Mesenchymal stem cell (in vitro differentiated cells and primary cell): ENCODE results near the gene SORCS3.

ENCODE experiments used
- DNase-seq: peaks from one replicate; pipeline ENCODE4 v3.0.0-alpha.2; 2013
- H2AFZ ChIP-seq: one replicate; pipeline ENCODE4 v1.6.1; 2013; ENCODE audit warnings: low read depth, mild to moderate bottlenecking, control low read depth, inconsistent platforms, low read length, moderate library complexity
- H2AK5ac ChIP-seq: 2 replicates; pipeline ENCODE4 v1.6.1; 2013; ENCODE audit warnings: low read length, moderate library complexity, mild to moderate bottlenecking, inconsistent platforms; ENCODE audit not compliant: severe bottlenecking
- H2BK120ac ChIP-seq: one replicate; pipeline ENCODE4 v1.6.1; 2013; ENCODE audit warnings: low read depth, mild to moderate bottlenecking, inconsistent platforms, low read length, moderate library complexity
- H2BK12ac ChIP-seq, 2 experiments: one replicate each; pipeline ENCODE4 v1.6.1; 2013; ENCODE audit warnings: inconsistent platforms in 2 of 2, low read length in 2 of 2, mild to moderate bottlenecking in 2 of 2, moderate library complexity in 2 of 2, control low read depth in 1 of 2
- H2BK15ac ChIP-seq: one replicate; pipeline ENCODE4 v1.6.1; 2013; ENCODE audit warnings: mild to moderate bottlenecking, low read depth, inconsistent platforms; ENCODE audit not compliant: poor library complexity, severe bottlenecking
- H2BK5ac ChIP-seq: 2 replicates; pipeline ENCODE4 v1.6.1; 2013; ENCODE audit warnings: low read depth, mild to moderate bottlenecking, low read length, control low read depth, inconsistent platforms; ENCODE audit not compliant: poor library complexity, severe bottlenecking
- H3K14ac ChIP-seq, 2 experiments: one replicate each; pipeline ENCODE4 v1.6.1; 2013; ENCODE audit warnings: inconsistent platforms in 2 of 2, low read length in 2 of 2, control low read depth in 1 of 2, mild to moderate bottlenecking in 1 of 2, moderate library complexity in 1 of 2
- H3K18ac ChIP-seq, 2 experiments: one replicate each; pipeline ENCODE4 v1.6.1; 2013; ENCODE audit warnings: inconsistent platforms in 2 of 2, low read length in 2 of 2, control low read depth in 1 of 2, low read depth in 1 of 2, mild to moderate bottlenecking in 1 of 2
- H3K23ac ChIP-seq, 2 experiments: one replicate each; pipeline ENCODE4 v1.6.1; 2013; ENCODE audit warnings: inconsistent platforms in 2 of 2, low read length in 2 of 2, mild to moderate bottlenecking in 2 of 2, moderate library complexity in 2 of 2, control low read depth in 1 of 2
- H3K27ac ChIP-seq: 2 replicates; pipeline ENCODE4 v1.5.1; 2013; ENCODE audit warnings: mild to moderate bottlenecking, moderate library complexity, low read length, control low read depth, inconsistent platforms; ENCODE audit not compliant: poor library complexity, severe bottlenecking
- H3K27me3 ChIP-seq, 2 experiments: 2 replicates each; pipeline versions ENCODE4 v1.6.1 to v1.7.0; 2013; ENCODE audit warnings: low read length in 2 of 2, mild to moderate bottlenecking in 2 of 2, moderate library complexity in 2 of 2, control low read depth in 1 of 2, inconsistent platforms in 1 of 2; ENCODE audit not compliant: control insufficient read depth in 1 of 2, insufficient read depth in 1 of 2
- H3K36me3 ChIP-seq, 2 experiments: 2 replicates each; pipeline versions ENCODE4 v1.6.1 to v1.7.0; 2013; ENCODE audit warnings: low read length in 2 of 2, control low read depth in 1 of 2, inconsistent platforms in 1 of 2, low read depth in 1 of 2, mild to moderate bottlenecking in 1 of 2; ENCODE audit not compliant: insufficient read depth in 2 of 2, control insufficient read depth in 1 of 2
- H3K4ac ChIP-seq, 2 experiments: one replicate each; pipeline ENCODE4 v1.6.1; 2013; ENCODE audit warnings: inconsistent platforms in 2 of 2, low read length in 2 of 2, mild to moderate bottlenecking in 2 of 2, moderate library complexity in 2 of 2, control low read depth in 1 of 2, low read depth in 1 of 2
- H3K4me1 ChIP-seq: 2 replicates; pipeline ENCODE4 v1.6.1; 2013; ENCODE audit warnings: low read depth, low read length, control low read depth; ENCODE audit not compliant: control insufficient read depth, insufficient read depth
- H3K4me2 ChIP-seq: 2 replicates; pipeline ENCODE4 v1.6.1; 2013; ENCODE audit warnings: low read length, mild to moderate bottlenecking, inconsistent platforms; ENCODE audit not compliant: poor library complexity, severe bottlenecking
- H3K4me3 ChIP-seq, 2 experiments: 2 replicates each; pipeline versions ENCODE4 v1.5.1 to v1.7.0; 2013; ENCODE audit warnings: low read length in 2 of 2, mild to moderate bottlenecking in 2 of 2, control low read depth in 1 of 2, low read depth in 1 of 2; ENCODE audit not compliant: insufficient read depth in 1 of 2
- H3K79me1 ChIP-seq: replicated peaks from 2 replicates; pipeline ENCODE4 v1.6.1; 2013; ENCODE audit warnings: mild to moderate bottlenecking, control low read depth, low read length, inconsistent platforms; ENCODE audit not compliant: poor library complexity, severe bottlenecking
- H3K9ac ChIP-seq: 2 replicates; pipeline ENCODE4 v1.7.0; 2013; ENCODE audit warnings: mild to moderate bottlenecking, low read length, moderate library complexity
- H3K9me3 ChIP-seq: 2 replicates; pipeline ENCODE4 v1.7.0; 2013; ENCODE audit warnings: mild to moderate bottlenecking, low read length; ENCODE audit not compliant: control insufficient read depth
- H4K8ac ChIP-seq: one replicate; pipeline ENCODE4 v1.6.1; 2013; ENCODE audit warnings: inconsistent platforms, mild to moderate bottlenecking, low read length, moderate library complexity
- H4K91ac ChIP-seq: one replicate; pipeline ENCODE4 v1.6.1; 2013; ENCODE audit warnings: mild to moderate bottlenecking, low read length, inconsistent platforms
- WGBS: methylation state at CpG from one replicate; pipeline ENCODE4 v1.1.7; 2013; ENCODE audit warnings: mixed read lengths; 5-methylcytosine and 5-hydroxymethylcytosine counted together

The SORCS3 gene

GRCh38 chr10:104822088-104822487, 181.0 kb downstream of the SORCS3 start:
- no peak overlapping the region for H3K27ac ChIP-seq
- H2AFZ ChIP-seq, result no peak overlapping the region
- no peak overlapping the region for H3K4ac ChIP-seq
- H3K23ac ChIP-seq, result no peak overlapping the region
- DNase-seq, result no peak
- H2AK5ac ChIP-seq, result no peak overlapping the region
- H2BK5ac ChIP-seq, result no peak overlapping the region
- no peak overlapping the region for H3K14ac ChIP-seq
- 49% methylated on average over 3 of the region's 3 CpGs for WGBS
- no peak overlapping the region for H3K18ac ChIP-seq
- no peaks in the 10 kb centered on the region for H3K36me3 ChIP-seq
- H3K9me3 ChIP-seq, result peaks cover 10% of the 10 kb centered on the region
- H2BK120ac ChIP-seq, result no peak overlapping the region
- no peaks in the 10 kb centered on the region for H3K79me1 ChIP-seq
- H4K91ac ChIP-seq, result no peak overlapping the region
- H3K4me1 ChIP-seq, result no peaks in the 10 kb centered on the region
- no peak overlapping the region for H3K9ac ChIP-seq
- no peak overlapping the region for H2BK12ac ChIP-seq
- no peak overlapping the region for H3K4me2 ChIP-seq
- no peaks in the 10 kb centered on the region for H3K27me3 ChIP-seq
- H2BK15ac ChIP-seq, result no peak overlapping the region
- H4K8ac ChIP-seq, result no peak overlapping the region
- no peak overlapping the region for H3K4me3 ChIP-seq

- H3K27me3 ChIP-seq, result no peaks in the 10 kb centered on the region
- H3K23ac ChIP-seq, result no peak overlapping the region
- no peak overlapping the region for H3K4me2 ChIP-seq
- no peak overlapping the region for H3K4ac ChIP-seq
- H3K4me3 ChIP-seq, result no peak overlapping the region
- no peak overlapping the region for H2AK5ac ChIP-seq
- H3K18ac ChIP-seq, result no peak overlapping the region
- H3K36me3 ChIP-seq, result no peaks in the 10 kb centered on the region
- H3K9ac ChIP-seq, result no peak overlapping the region
- H3K27ac ChIP-seq, result no peak overlapping the region
- no peaks in the 10 kb centered on the region for H3K4me1 ChIP-seq
- 25% methylated on average over 6 of the region's 6 CpGs for WGBS
- no peak for DNase-seq
- H2BK5ac ChIP-seq, result no peak overlapping the region
- H3K14ac ChIP-seq, result no peak overlapping the region
- H2BK15ac ChIP-seq, result no peak overlapping the region
- H2BK12ac ChIP-seq, result no peak overlapping the region
- H3K9me3 ChIP-seq, result peaks cover 24% of the 10 kb centered on the region
- no peaks in the 10 kb centered on the region for H3K79me1 ChIP-seq
- no peak overlapping the region for H4K8ac ChIP-seq
- H2BK120ac ChIP-seq, result no peak overlapping the region
- H4K91ac ChIP-seq, result no peak overlapping the region
- no peak overlapping the region for H2AFZ ChIP-seq
Measured at GRCh38 chr10:104824380-104825006, 183.4 kb downstream of the SORCS3 start.

GRCh38 chr10:104831272-104831671, 190.2 kb downstream of the SORCS3 start:
- Histone ChIP-seq H3K9ac (no peak overlapping the region), H3K79me1 (no peaks in the 10 kb centered on the region), H2BK15ac (no peak overlapping the region), H3K4me3 (no peak overlapping the region), H3K14ac (no peak overlapping the region), H3K36me3 (no peaks in the 10 kb centered on the region), H3K4me1 (no peaks in the 10 kb centered on the region), H2BK120ac (no peak overlapping the region), H3K9me3 (peaks cover 23% of the 10 kb centered on the region), H3K4ac (no peak overlapping the region), H2BK12ac (no peak overlapping the region), H3K23ac (no peak overlapping the region), H2BK5ac (no peak overlapping the region), H2AK5ac (no peak overlapping the region), H3K27ac (no peak overlapping the region), H2AFZ (no peak overlapping the region), H3K27me3 (no peaks in the 10 kb centered on the region), H3K18ac (no peak overlapping the region), H4K91ac (no peak overlapping the region), H4K8ac (no peak overlapping the region), H3K4me2 (no peak overlapping the region)
- no peak for DNase-seq
- 79% methylated on average over 5 of the region's 5 CpGs for WGBS

GRCh38 chr10:104834580-104834979, 193.5 kb downstream of the SORCS3 start:
- no peaks in the 10 kb centered on the region for H3K79me1 ChIP-seq
- no peak overlapping the region for H3K14ac ChIP-seq
- no peak overlapping the region for H3K4me3 ChIP-seq
- H3K4ac ChIP-seq, result no peak overlapping the region
- H3K23ac ChIP-seq, result no peak overlapping the region
- no peaks in the 10 kb centered on the region for H3K36me3 ChIP-seq
- H3K27ac ChIP-seq, result no peak overlapping the region
- H2BK15ac ChIP-seq, result no peak overlapping the region
- H2BK12ac ChIP-seq, result no peak overlapping the region
- no peak overlapping the region for H4K8ac ChIP-seq
- H3K9ac ChIP-seq, result no peak overlapping the region
- no peak overlapping the region for H2BK120ac ChIP-seq
- DNase-seq, result no peak
- H3K4me1 ChIP-seq, result no peaks in the 10 kb centered on the region
- H2BK5ac ChIP-seq, result no peak overlapping the region
- H4K91ac ChIP-seq, result no peak overlapping the region
- peaks cover 3% of the 10 kb centered on the region for H3K9me3 ChIP-seq
- H3K4me2 ChIP-seq, result no peak overlapping the region
- no peak overlapping the region for H2AK5ac ChIP-seq
- no peak overlapping the region for H2AFZ ChIP-seq
- WGBS, result 89% methylated on average over 1 of the region's 1 CpG
- no peaks in the 10 kb centered on the region for H3K27me3 ChIP-seq
- no peak overlapping the region for H3K18ac ChIP-seq
